K562 (cell line): ENCODE results near the gene HLTF. TPM values are rescaled to one million over a fixed set of nuclear protein-coding genes. Genes with fewer than 3 reads are reported as not detected.
A peak's percentile ranks its signal among the peaks of the same experiment; 100 is the strongest.

Source experiments
- ATAC-seq: fragments of 200-7000 bp; cut with Tn5 transposase; 3 replicates; pipeline ENCODE4 v1.9.1; 2020; ENCODE audit warnings: moderate library complexity
- BruUV-seq: library from RNA; stranded (reverse); fragments of 400-500 nt; replicated peaks from 2 replicates; lab custom pipeline; 2021; lab: Mats Ljungman, UMichigan
- CTCF ChIA-PET: fragments of 300-600 bp; formaldehyde crosslinking; extraction: SDS; loops from one replicate; lab custom pipeline; 2021; ENCODE audit warnings: low intra/inter-chr PET ratio; lab: Yijun Ruan, JAX
- POLR2A ChIA-PET: fragments of 300-600, 350-650 bp; sonication (Branson Sonifier 250); formaldehyde crosslinking; extraction: SDS; loops from one replicate; lab custom pipeline; 2021; ENCODE audit warnings: antibody characterized with exemption, inconsistent platforms; lab: Yijun Ruan, JAX
- DNase-seq, 4 experiments: peaks; one replicate each; pipeline versions ENCODE4 v3.0.0 to v3.0.0-alpha.2; 2011 to 2018; ENCODE audit warnings: low spot score in 3 of 4, mixed read lengths in 3 of 4; ENCODE audit errors: extremely low read depth in 1 of 4
- FAIRE-seq: peaks from 2 replicates; lab custom pipeline; 2011; peaks lifted over from hg19 to GRCh38; lab: Jason Lieb, UNC
- H2AFZ ChIP-seq: 2 replicates; pipeline ENCODE4 v1.6.0; 2011; ENCODE audit warnings: low read depth, low read length, control low read depth, inconsistent platforms
- H3K27ac ChIP-seq: fragments of 200-600 bp; 3 replicates; pipeline ENCODE4 v1.8.0; 2011; ENCODE audit warnings: low read depth, mild to moderate bottlenecking, control low read depth, inconsistent platforms, low read length, moderate library complexity, mixed read lengths; ENCODE audit errors: extremely low read depth
- H3K27me3 ChIP-seq, 2 experiments: fragments of 300-600 bp in 1 of 2; 2 replicates in 1 of 2; 3 replicates in 1 of 2; pipeline versions ENCODE4 v1.6.0 to v1.8.0; 2011; ENCODE audit warnings: inconsistent platforms in 2 of 2, low read length in 2 of 2, mild to moderate bottlenecking in 1 of 2, mixed read lengths in 1 of 2, moderate library complexity in 1 of 2; ENCODE audit not compliant: control insufficient read depth in 2 of 2, insufficient read depth in 2 of 2
- H3K36me3 ChIP-seq: fragments of 300-600 bp; 3 replicates; pipeline ENCODE4 v1.8.0; 2011; ENCODE audit warnings: mild to moderate bottlenecking, low read length, inconsistent platforms; ENCODE audit not compliant: control insufficient read depth, insufficient read depth
- H3K4me1 ChIP-seq, 2 experiments: fragments of 200-600 bp in 1 of 2; replicated peaks in 1 of 2; 2 replicates in 1 of 2; 3 replicates in 1 of 2; pipeline versions ENCODE4 v1.5.1 to v1.8.0; 2011; ENCODE audit warnings: inconsistent platforms in 2 of 2, low read length in 2 of 2, mild to moderate bottlenecking in 1 of 2, mixed read lengths in 1 of 2, moderate library complexity in 1 of 2; ENCODE audit not compliant: control insufficient read depth in 2 of 2, insufficient read depth in 2 of 2
- H3K4me2 ChIP-seq: 2 replicates; pipeline ENCODE4 v1.6.1; 2011; ENCODE audit warnings: low read length, control low read depth, inconsistent platforms, mixed read lengths; ENCODE audit not compliant: insufficient read depth
- H3K4me3 ChIP-seq: fragments of 200-600 bp; sonication (generic), shearing (Covaris generic); 2 replicates; pipeline ENCODE4 v1.5.1; 2016; ENCODE audit warnings: control low read depth, inconsistent platforms
- H3K79me2 ChIP-seq: fragments of 200-600 bp; 3 replicates; pipeline ENCODE4 v1.8.0; 2011; ENCODE audit warnings: low read length, inconsistent platforms; ENCODE audit not compliant: control insufficient read depth, insufficient read depth
- H3K9ac ChIP-seq, 2 experiments: 2 replicates each; pipeline versions ENCODE4 v1.6.0 to v1.6.1; 2011; ENCODE audit warnings: low read depth in 2 of 2, low read length in 2 of 2, control low read depth in 1 of 2, inconsistent platforms in 1 of 2, mild to moderate bottlenecking in 1 of 2, mixed read lengths in 1 of 2; ENCODE audit not compliant: insufficient read depth in 1 of 2
- H3K9me1 ChIP-seq: one replicate; pipeline ENCODE4 v1.6.0; 2011; ENCODE audit warnings: inconsistent platforms, mild to moderate bottlenecking, low read length, moderate library complexity; ENCODE audit not compliant: control insufficient read depth, insufficient read depth
- H3K9me3 ChIP-seq: replicated peaks from 2 replicates; pipeline ENCODE4 v1.5.1; 2011; ENCODE audit warnings: low read depth, low read length, inconsistent platforms; ENCODE audit not compliant: control insufficient read depth, insufficient read depth
- H4K20me1 ChIP-seq: replicated peaks from 2 replicates; pipeline ENCODE4 v1.6.1; 2011; ENCODE audit warnings: low read length, inconsistent platforms, mixed read lengths; ENCODE audit not compliant: control insufficient read depth, insufficient read depth
- CEBPB ChIP-seq: fragments of 450-650 bp; IDR thresholded peaks from 2 replicates; pipeline ENCODE4 v1.6.1; 2016; ENCODE audit warnings: missing genetic modification characterization, missing compliant biosample characterization
- PRMT5 ChIP-seq: sonication (generic); formaldehyde crosslinking; IDR thresholded peaks from 2 replicates; pipeline ENCODE4 v1.5.0; 2020; ENCODE audit warnings: missing genetic modification reagents
- STAT6 ChIP-seq: sonication (generic); formaldehyde crosslinking; IDR thresholded peaks from 2 replicates; pipeline ENCODE4 v1.8.1; 2023; ENCODE audit warnings: mild to moderate bottlenecking, missing genetic modification reagents
- ZNF431 ChIP-seq: sonication (generic); formaldehyde crosslinking; IDR thresholded peaks from 2 replicates; pipeline ENCODE4 v1.8.0; 2022; ENCODE audit warnings: mild to moderate bottlenecking, missing genetic modification reagents
- WGBS: fragments of 100-300 bp; shearing (Covaris generic); methylation state at CpG from one replicate; pipeline ENCODE4 v1.1.6; 2016; ENCODE audit warnings: low coverage, mixed read lengths; ENCODE audit not compliant: insufficient coverage; ENCODE audit errors: missing lambda C conversion rate; 5-methylcytosine and 5-hydroxymethylcytosine counted together
- in situ Hi-C: fragments of 300-500 bp; cut with MboI; formaldehyde crosslinking; loops from 4 replicates; pipeline ENCODE4 v1.15.0; 2018; ENCODE audit warnings: inconsistent platforms, mixed read lengths
- intact Hi-C: fragments of 100-400 bp; cut with micrococcal nuclease; formaldehyde crosslinking; loops from 2 replicates; pipeline ENCODE4 v1.14.2; 2022
- polyA plus RNA-seq, 8 experiments: library from polyadenylated mRNA; depleted of rRNA in 4 of 8; stranded (reverse) in 5 of 8; unstranded in 3 of 8; fragments of >200 nt; fragmentation: Nextera tagmentation in 2 of 8; fragmentation: Illumina TruSeq in 1 of 8; extraction: Ambion mirVana in 2 of 8; extraction: Trizol in 1 of 8; gene quantifications; 2 replicates each; pipeline versions ENCODE4 v1.2.1 to v1.2.3, GENCODE V29; 2011 to 2014; ENCODE audit warnings: inconsistent platforms in 1 of 8, missing spikeins in 1 of 8
- total RNA-seq, 7 experiments: library from RNA; depleted of rRNA in 6 of 7; stranded (reverse); fragments of >200 nt in 6 of 7; fragmentation: Illumina TruSeq in 2 of 7; extraction: Trizol in 2 of 7; gene quantifications; 2 replicates each; pipeline versions ENCODE4 v1.2.1 to v1.2.3, GENCODE V29; 2011 to 2021; ENCODE audit warnings: low replicate concordance in 1 of 7

HLTF gene
- total and polyA plus RNA-seq, 9 of the 15 experiments (the other 6 are each of a cell fraction or from before 2014, with no cell fraction given) = 35.1 to 82.4 (median 50.4) TPM

- no peak for TF ChIP-seq STAT6 (CRISPR knock-in tag)
- no peak for TF ChIP-seq ZNF431
These were observed 8.7 kb downstream of the HLTF start (continued) for GRCh38 chr3:149077628-149078027.

GRCh38 chr3:149067883-149068282, 18.4 kb downstream of the HLTF start:
- Histone ChIP-seq H4K20me1 (no peaks in the 10 kb centered on the region), H3K9me3 (no peaks in the 10 kb centered on the region), H3K79me2 (no peaks in the 10 kb centered on the region), H3K9me1 (no peaks in the 10 kb centered on the region), H3K9ac (no peak overlapping the region), H3K4me2 (no peak overlapping the region), H3K4me1 (no peaks in the 10 kb centered on the region), H3K36me3 (peaks cover 91% of the 10 kb centered on the region), H2AFZ (no peak overlapping the region), H3K4me3 (no peak overlapping the region), H3K27ac (no peak overlapping the region), H3K27me3 (no peaks in the 10 kb centered on the region)
- POLR2A ChIA-PET = no interaction called here
- intact Hi-C loops (no loop called here), in situ Hi-C loops (no loop called here)
- CTCF ChIA-PET = no interaction called here
- FAIRE-seq (no peak), ATAC-seq (no peak), DNase-seq (no peak)
- peak; percentile 53 for TF ChIP-seq CEBPB (tag)
- no peak for TF ChIP-seq PRMT5
- 91% methylated on average over 8 of the region's 8 CpGs for WGBS
- BruUV-seq = no TSS peak
